Mucosa of rectum (tissue), 2 donors: ENCODE measurements around the gene LEFTY2.
A peak's percentile ranks its signal among the peaks of the same experiment; 100 is the strongest.

Experiments used
- H3K27ac ChIP-seq, 2 donors: one replicate each; pipeline ENCODE4 v1.7.0; 2013; ENCODE audit warnings: inconsistent platforms in 2 of 2, low read depth in 2 of 2, low read length in 2 of 2
- H3K27me3 ChIP-seq, 2 donors: one replicate each; pipeline ENCODE4 v1.7.0; 2013; ENCODE audit warnings: low read length in 2 of 2; ENCODE audit not compliant: control insufficient read depth in 2 of 2, insufficient read depth in 2 of 2
- H3K36me3 ChIP-seq, 2 donors: one replicate each; pipeline ENCODE4 v1.7.0; 2013; ENCODE audit warnings: low read length in 2 of 2; ENCODE audit not compliant: control insufficient read depth in 2 of 2, insufficient read depth in 2 of 2
- H3K4me1 ChIP-seq, 2 donors: one replicate each; pipeline ENCODE4 v1.7.0; 2013; ENCODE audit warnings: low read length in 2 of 2, mild to moderate bottlenecking in 1 of 2; ENCODE audit not compliant: control insufficient read depth in 2 of 2, insufficient read depth in 2 of 2
- H3K4me3 ChIP-seq, 2 donors: one replicate each; pipeline ENCODE4 v1.7.0; 2013; ENCODE audit warnings: low read length in 2 of 2
- H3K9ac ChIP-seq, 2 donors: one replicate each; pipeline ENCODE4 v1.7.0; 2013; ENCODE audit warnings: low read length in 2 of 2, low read depth in 1 of 2, mild to moderate bottlenecking in 1 of 2
- H3K9me3 ChIP-seq, 2 donors: one replicate each; pipeline ENCODE4 v1.7.0; 2013; ENCODE audit warnings: low read length in 2 of 2; ENCODE audit not compliant: control insufficient read depth in 2 of 2
- donor health status: healthy.
- donor health status: Normal muscosa, but diverticular disease.

The LEFTY2 gene

GRCh38 chr1:225908013-225908640 lies 32.9 kb downstream of the LEFTY2 start:
- Histone ChIP-seq H3K27ac (peak overlapping the region in 1 of 2 donors; percentile 25), H3K27me3 (no peaks in the 10 kb centered on the region), H3K36me3 (no peaks in the 10 kb centered on the region), H3K4me1 (peaks cover 10 to 24% of the 10 kb centered on the region in 2 donors), H3K9me3 (no peaks in the 10 kb centered on the region), H3K9ac (no peak overlapping the region), H3K4me3 (no peak overlapping the region)

GRCh38 chr1:225907341-225907740 lies 33.7 kb downstream of the LEFTY2 start:
- H3K9ac ChIP-seq, result no peak overlapping the region
- H3K9me3 ChIP-seq, result no peaks in the 10 kb centered on the region
- H3K4me1 ChIP-seq, result peaks cover 10 to 24% of the 10 kb centered on the region in 2 donors
- no peak overlapping the region for H3K4me3 ChIP-seq
- H3K27ac ChIP-seq, result no peak overlapping the region
- no peaks in the 10 kb centered on the region for H3K36me3 ChIP-seq
- H3K27me3 ChIP-seq, result no peaks in the 10 kb centered on the region

DNA sequence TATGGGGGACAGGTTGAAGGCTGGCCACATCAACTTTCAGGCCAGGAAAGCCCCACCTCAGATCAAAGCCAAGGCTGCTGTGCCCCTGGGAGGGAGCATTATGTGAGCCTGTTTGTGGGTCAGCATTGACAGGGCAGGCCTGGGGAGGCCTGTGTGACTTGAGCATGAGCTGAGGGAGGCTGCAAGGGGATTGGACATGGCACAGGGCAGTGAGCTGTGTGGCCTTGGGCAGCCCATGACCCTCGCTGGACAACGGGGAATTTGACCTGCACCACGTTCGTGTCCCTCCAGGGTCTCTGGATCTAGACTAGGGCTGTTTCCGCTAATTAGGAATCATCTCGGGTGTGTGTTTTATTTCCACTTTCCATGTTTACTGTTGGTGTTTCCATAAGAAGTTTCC lies 34.6 kb downstream of the LEFTY2 start:
- H3K9me3 ChIP-seq, result no peaks in the 10 kb centered on the region
- peaks cover 10 to 21% of the 10 kb centered on the region in 2 donors for H3K4me1 ChIP-seq
- no peak overlapping the region for H3K4me3 ChIP-seq
- no peaks in the 10 kb centered on the region for H3K36me3 ChIP-seq
- no peak overlapping the region for H3K27ac ChIP-seq
- H3K9ac ChIP-seq, result no peak overlapping the region
- H3K27me3 ChIP-seq, result no peaks in the 10 kb centered on the region

GRCh38 chr1:225903623-225904022 lies 37.4 kb downstream of the LEFTY2 start:
- Histone ChIP-seq H3K9ac (no peak overlapping the region), H3K27me3 (no peaks in the 10 kb centered on the region), H3K4me3 (no peak overlapping the region), H3K4me1 (peaks cover under 1 to 5% of the 10 kb centered on the region in 2 donors), H3K27ac (no peak overlapping the region), H3K9me3 (no peaks in the 10 kb centered on the region), H3K36me3 (no peaks in the 10 kb centered on the region)

DNA sequence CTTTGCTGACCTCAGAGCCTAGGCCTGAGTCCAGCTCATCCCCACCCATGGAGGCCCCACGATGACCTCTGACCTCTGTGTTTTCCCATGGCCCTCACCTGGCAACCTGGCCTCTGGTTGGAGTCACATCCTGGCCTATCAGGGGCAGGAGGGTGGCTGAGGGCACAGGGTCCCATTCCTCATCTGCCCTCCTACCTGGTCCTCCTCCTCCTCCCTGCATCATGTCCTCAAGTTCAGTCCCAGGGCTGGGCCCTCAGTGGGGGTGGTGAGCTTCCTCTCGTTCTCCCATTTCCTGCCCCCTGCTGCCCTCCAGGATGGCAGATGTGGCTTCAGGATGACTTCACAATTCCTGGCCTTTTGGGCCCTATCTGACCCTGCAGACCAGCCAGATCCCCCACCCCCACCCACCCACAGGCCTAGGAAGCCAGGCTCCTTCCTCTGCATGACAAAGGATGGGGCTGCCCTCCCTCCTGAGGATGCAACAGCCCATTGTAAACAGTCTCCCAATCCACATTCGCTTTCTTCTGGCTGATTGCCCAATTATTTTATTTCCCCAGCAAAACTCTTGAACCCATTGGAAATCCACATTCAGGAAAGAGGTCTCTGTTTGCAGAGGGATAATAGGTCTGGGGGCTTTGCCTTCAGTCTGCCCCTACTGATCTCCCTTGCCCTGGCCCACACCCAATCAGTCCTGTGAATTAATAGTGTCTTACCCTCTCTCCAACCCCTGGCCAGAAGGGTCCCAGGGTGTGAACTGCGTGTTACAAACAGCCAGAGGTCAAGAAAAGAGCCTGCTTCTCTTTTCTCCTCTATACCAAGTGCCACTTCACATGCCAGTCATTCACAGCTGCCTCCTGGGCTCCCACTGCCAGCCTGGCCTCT lies 41.7 kb downstream of the LEFTY2 start:
- Histone ChIP-seq H3K9me3 (no peaks in the 10 kb centered on the region), H3K9ac (no peak overlapping the region), H3K27ac (no peak overlapping the region), H3K27me3 (no peaks in the 10 kb centered on the region), H3K36me3 (no peaks in the 10 kb centered on the region), H3K4me3 (no peak overlapping the region), H3K4me1 (peaks cover 21 to 26% of the 10 kb centered on the region in 2 donors)

DNA sequence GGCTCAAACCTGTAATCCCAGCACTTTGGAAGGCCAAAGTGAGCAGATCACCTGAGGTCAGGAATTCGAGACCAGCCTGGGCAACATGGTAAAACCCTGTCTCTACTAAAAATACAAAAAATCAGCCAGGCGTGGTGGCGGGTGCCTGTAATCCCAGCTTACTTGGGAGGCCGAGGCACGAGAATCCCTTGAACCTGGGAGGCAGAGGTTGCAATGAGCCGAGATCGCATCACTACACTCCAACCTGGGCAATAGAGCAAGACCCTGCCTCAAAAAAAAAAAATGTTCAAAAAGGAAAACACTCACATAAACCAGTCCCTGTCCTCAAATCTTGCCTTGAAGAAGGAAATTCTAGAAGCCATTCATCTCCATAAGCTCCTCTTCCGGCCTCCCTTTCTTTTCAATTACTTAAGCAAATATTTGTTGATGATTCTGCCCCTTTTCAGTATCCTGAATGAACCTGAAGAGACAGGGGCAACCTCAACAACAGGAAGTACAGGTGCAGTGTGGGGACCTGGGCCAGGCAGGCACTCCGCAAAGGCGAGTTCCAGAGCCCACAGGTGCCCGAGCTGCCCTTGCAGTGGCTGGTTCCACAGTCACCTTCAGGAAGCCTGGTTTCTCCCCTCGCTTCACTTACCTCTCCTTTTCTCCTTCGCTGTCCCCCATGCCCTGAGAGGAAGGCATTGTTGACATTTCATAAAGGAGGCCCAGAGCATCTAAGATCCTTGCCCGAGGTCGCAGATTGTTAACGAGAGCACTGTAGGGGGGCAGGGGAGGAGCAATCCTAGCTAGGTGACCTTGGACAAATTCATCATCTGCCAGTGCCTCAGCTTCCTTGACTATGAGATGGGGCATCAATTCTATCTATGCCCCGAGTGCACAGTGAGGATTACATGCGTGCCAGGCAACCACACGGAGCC lies 43.2 kb downstream of the LEFTY2 start:
- H3K9ac ChIP-seq, result peak overlapping the region; percentile 6 to 36
- H3K9me3 ChIP-seq, result no peaks in the 10 kb centered on the region
- no peaks in the 10 kb centered on the region for H3K36me3 ChIP-seq
- no peaks in the 10 kb centered on the region for H3K27me3 ChIP-seq
- peak overlapping the region; percentile 81 to 84 for H3K27ac ChIP-seq
- peaks cover 21 to 26% of the 10 kb centered on the region in 2 donors for H3K4me1 ChIP-seq
- H3K4me3 ChIP-seq, result no peak overlapping the region

DNA sequence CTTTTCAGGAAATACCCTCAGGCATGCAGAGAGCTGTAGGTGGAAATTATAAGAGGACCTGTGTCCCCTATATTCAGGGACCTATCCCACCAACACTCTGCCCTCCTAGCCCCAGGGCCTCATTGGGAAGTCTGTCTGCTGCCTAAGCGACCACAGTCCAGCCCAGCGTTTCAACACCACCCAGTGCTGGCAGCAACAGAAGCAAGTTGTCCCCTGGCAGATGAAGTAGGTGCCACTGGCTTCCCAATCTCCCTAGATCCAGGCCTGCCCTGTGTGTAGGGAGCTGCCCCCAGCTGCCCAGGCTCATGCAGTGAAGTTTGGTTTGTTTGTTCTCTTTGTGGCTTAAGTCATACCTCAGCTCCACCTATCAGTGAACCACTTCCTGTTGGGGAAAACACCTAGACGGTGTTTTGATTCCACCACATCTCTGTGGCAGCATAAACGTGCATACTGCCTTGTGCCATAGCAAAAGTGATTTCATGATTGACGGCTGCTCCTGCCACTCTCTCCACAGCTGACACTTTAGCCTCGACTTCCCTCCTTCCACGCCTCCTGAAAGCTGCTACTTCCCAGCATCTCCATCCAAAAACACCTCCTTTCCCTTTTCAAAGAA lies 44.0 kb downstream of the LEFTY2 start:
- H3K4me3 ChIP-seq, result peak overlapping the region; percentile 19 to 34
- peaks cover 24 to 26% of the 10 kb centered on the region in 2 donors for H3K4me1 ChIP-seq
- H3K9ac ChIP-seq, result peak overlapping the region; percentile 1 to 62
- H3K36me3 ChIP-seq, result no peaks in the 10 kb centered on the region
- H3K27me3 ChIP-seq, result no peaks in the 10 kb centered on the region
- H3K9me3 ChIP-seq, result no peaks in the 10 kb centered on the region
- peak overlapping the region; percentile 81 to 84 for H3K27ac ChIP-seq

DNA sequence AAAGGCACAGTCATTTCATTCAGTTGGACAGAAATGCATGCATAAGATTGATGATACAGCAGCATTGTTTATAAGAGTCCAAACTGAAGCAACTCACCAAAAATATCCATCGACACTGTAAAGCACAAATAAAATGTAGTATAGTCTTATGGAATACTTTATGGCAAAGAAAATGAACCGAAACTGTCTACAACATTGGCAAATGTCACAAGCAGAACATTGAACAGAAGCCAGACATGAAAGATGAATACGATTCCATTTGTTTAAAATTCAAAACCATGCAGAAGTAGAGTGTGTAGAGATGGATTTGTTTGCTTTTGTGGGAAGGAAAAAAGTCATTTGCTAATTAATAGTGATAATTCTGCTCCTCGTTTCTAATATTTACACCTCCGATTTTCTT lies 44.5 kb downstream of the LEFTY2 start:
- Histone ChIP-seq H3K27ac (peak overlapping the region; percentile 81 to 84), H3K4me1 (peaks cover 27 to 28% of the 10 kb centered on the region in 2 donors), H3K9me3 (no peaks in the 10 kb centered on the region), H3K4me3 (peak overlapping the region; percentile 4 to 19), H3K9ac (peak overlapping the region; percentile 1 to 62), H3K27me3 (no peaks in the 10 kb centered on the region), H3K36me3 (no peaks in the 10 kb centered on the region)

GRCh38 chr1:225892307-225892706 lies 48.7 kb downstream of the LEFTY2 start:
- H3K36me3 ChIP-seq, result no peaks in the 10 kb centered on the region
- no peaks in the 10 kb centered on the region for H3K27me3 ChIP-seq
- peak overlapping the region; percentile 4 to 51 for H3K27ac ChIP-seq
- no peaks in the 10 kb centered on the region for H3K9me3 ChIP-seq
- peaks cover 36 to 38% of the 10 kb centered on the region in 2 donors for H3K4me1 ChIP-seq
- no peak overlapping the region for H3K4me3 ChIP-seq
- no peak overlapping the region for H3K9ac ChIP-seq
